Measurements from ENCODE around the gene CSKMT.

- TF ChIP-seq CTCF (IDR thresholded peaks at IDR 0.05; ENCODE audit: low read length) = no peak
- TF ChIP-seq EZH2 (IDR thresholded peaks at IDR 0.05; ENCODE audit: borderline replicate concordance, low read length) = no peak
These were observed 49.6 kb upstream of the CSKMT start for GRCh38 chr11:62615521-62615920.

All from OCI-LY1 (cell line).